GM21390 (cell line): ENCODE measurements around the gene UBE3D.
"Not testable (repeated sequence)": the region's sequence is repeated elsewhere in the genome, so short reads cannot be mapped to it uniquely, and the experiment has no call there.

ENCODE experiments used
- ATAC-seq: cut with Tn5 transposase; IDR thresholded peaks from one replicate; pipeline ENCODE4 v1.9.1; 2021; ENCODE audit not compliant: unreplicated experiment

UBE3D gene

GRCh38 chr6:82877213-82878195 is 188.1 kb downstream of the UBE3D start:
- no peak for ATAC-seq

DNA sequence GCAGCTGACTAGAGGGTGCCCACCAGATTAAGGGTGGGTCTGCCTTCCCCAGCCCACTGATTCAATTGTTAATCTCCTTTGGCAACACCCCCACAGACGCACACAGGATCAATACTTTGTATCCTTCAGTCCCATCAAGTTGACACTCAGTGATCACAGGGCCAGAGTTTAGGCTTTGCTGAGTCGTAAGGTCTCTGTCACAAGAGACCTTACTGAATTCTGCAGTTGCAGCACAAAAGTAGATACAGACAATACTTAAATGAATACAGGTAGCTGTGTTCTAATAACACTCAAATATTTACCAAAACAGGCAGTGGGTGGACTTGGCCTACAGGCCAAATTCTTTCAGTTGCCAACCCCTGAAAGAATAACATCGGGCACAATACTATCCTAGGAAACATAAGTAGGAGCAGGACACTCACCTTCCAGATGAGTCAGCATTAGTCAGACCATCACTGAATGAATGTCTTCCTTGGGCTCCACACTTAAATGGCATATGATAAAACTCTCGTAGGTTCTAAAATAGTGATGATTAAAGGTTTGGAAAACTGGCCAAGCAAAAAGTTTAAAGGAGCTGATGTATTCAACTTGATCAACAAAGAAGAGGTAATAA is 190.0 kb downstream of the UBE3D start:
- no peak for ATAC-seq

DNA sequence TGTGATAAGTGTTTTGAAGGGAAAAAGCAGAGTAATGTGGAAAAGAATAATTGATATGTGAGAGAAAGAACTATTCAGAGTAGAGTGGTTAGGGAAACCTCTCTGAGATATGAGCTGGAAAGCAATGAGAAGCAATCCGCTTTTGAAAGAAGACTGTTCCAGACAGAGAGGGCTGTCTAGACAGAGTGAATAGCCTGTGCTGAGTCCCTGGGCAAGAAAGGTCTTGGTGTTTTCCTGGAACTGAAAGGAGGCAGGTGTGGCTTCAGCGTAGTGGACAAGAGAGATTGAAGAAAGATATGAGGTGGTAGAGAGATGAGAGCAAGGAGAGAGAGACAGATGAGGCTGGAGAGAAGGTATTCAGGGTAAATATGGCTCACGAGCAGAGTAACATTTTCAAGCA is 190.8 kb downstream of the UBE3D start:
- no peak for ATAC-seq

GRCh38 chr6:82872185-82872584 is 193.5 kb downstream of the UBE3D start:
- no peak for ATAC-seq

GRCh38 chr6:82870582-82871172 is 195.0 kb downstream of the UBE3D start:
- ATAC-seq: no peak

- ATAC-seq: peak; percentile 53
Observed at GRCh38 chr6:82869493-82869892, 196.1 kb downstream of the UBE3D start.

- ATAC-seq: no peak
Observed at GRCh38 chr6:82867946-82868345, 197.7 kb downstream of the UBE3D start.

DNA sequence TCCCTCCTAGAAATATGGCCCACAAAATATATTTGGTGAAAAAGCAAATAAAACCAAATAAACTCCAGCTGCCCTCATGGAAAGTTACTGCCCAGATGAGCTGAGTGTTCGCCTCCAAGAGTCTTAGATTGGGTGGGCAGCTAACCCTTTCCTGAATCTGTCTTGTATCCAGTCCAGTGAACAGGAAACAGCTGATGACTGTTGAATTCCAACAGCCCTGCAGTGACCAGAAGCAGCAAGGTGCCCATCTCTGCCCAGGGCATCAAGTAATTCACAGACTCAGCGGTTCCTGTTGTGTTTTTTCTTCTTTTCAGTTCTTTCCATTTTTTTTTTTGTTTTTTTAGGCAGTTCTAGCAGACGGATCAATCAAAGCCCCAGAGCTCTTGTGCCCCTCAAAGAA is 199.2 kb downstream of the UBE3D start:
- ATAC-seq: no peak

DNA sequence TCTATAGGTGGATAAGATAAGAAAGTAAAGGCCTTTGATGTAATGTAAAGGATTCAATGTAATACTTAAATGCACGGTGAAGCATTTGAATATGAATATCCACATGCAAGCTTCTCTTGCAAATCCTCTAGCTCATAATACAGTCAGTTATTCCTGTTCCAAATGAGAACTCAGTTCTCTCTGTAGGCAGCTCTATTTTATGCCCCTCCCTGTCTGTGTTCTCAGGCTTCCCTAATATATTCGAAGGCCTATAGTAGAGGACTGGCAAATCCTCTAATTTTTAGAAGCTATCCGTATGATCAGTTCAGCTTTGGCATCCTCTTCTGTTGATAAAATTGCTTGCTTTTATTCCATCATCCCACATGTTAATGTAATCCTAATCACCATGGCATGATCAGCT is 200.2 kb downstream of the UBE3D start:
- ATAC-seq: no peak

- no peak for ATAC-seq
Observed at GRCh38 chr6:82863781-82864180, 201.9 kb downstream of the UBE3D start.

- no peak for ATAC-seq
Observed at GRCh38 chr6:82862543-82862942, 203.1 kb downstream of the UBE3D start.

DNA sequence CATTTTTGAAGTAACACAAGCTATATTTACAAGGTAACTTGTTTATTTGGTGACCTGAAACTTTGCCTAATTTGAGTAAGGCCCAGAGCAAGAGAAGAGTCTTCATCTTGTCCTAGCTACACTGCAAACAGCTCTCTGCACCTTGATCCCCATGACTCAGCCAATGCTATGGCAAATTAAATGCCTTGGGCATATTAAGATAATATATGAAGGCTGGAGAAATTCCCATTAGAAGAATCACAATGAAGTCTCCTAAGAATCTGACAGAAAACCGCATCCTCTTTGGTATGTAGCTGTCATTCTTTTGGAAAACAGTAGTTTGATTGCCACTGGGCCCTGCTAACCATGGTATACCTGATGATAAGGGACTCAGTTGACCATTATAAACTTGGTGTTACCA is 204.5 kb downstream of the UBE3D start:
- ATAC-seq: no peak

DNA sequence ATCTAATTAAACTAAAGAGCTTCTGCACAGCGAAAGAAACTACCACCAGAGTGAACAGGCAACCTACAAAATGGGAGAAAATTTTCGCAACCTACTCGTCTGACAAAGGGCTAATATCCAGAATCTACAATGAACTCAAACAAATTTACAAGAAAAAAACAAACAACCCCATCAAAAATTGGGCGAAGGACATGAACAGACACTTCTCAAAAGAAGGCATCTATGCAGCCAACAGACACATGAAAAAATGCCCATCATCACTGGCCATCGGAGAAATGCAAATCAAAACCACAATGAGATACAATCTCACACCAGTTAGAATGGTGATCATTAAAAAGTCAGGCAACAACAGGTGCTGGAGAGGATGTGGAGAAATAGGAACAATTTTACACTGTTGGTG is 209.6 kb downstream of the UBE3D start:
- not testable (repeated sequence) for ATAC-seq

GRCh38 chr6:82852904-82853303 is 212.7 kb downstream of the UBE3D start:
- not testable (repeated sequence) for ATAC-seq

- ATAC-seq: no peak
Observed at GRCh38 chr6:82843291-82843885, 222.3 kb downstream of the UBE3D start.

DNA sequence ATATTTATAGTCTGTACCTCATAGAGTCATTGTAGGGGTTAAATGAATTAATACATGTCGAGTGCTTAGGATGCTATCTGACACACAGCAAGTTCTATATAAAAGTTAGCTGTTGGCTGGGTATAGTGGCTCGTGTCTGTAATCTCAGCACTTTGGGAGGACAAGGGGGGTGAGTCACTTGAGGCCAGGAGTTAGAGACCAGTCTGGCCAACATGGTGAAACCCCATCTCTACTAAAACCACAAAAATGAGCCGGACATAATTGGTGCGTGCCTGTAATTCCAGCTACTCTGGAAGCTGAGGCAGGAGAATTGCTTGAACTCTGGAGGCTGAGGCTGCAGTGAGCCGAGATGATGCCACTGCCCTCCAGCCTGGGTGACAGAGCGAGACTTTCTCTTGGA is 222.9 kb downstream of the UBE3D start:
- no peak for ATAC-seq
